ENCODE measurements around the gene JAZF1.

GRCh38 chr7:28224675-28225074 lies 44.1 kb upstream of the JAZF1 start:
- TF ChIP-seq CTCF (IDR thresholded peaks at IDR 0.05): no peak
- no peak for TF ChIP-seq EZH2 (IDR thresholded peaks at IDR 0.05; ENCODE audit: borderline replicate concordance, insufficient read depth, low read depth, low read length, poor library complexity, severe bottlenecking)

Data from B cell (primary cell).